ENCODE results near the gene CRIP2. TPM values are rescaled to one million over a fixed set of nuclear protein-coding genes. Genes with fewer than 3 reads are reported as not detected.

The CRIP2 gene
- total and polyA plus RNA-seq, 2 of the 4 experiments (the other 2 are of a cell fraction) = 18.1 to 123 TPM

DNA sequence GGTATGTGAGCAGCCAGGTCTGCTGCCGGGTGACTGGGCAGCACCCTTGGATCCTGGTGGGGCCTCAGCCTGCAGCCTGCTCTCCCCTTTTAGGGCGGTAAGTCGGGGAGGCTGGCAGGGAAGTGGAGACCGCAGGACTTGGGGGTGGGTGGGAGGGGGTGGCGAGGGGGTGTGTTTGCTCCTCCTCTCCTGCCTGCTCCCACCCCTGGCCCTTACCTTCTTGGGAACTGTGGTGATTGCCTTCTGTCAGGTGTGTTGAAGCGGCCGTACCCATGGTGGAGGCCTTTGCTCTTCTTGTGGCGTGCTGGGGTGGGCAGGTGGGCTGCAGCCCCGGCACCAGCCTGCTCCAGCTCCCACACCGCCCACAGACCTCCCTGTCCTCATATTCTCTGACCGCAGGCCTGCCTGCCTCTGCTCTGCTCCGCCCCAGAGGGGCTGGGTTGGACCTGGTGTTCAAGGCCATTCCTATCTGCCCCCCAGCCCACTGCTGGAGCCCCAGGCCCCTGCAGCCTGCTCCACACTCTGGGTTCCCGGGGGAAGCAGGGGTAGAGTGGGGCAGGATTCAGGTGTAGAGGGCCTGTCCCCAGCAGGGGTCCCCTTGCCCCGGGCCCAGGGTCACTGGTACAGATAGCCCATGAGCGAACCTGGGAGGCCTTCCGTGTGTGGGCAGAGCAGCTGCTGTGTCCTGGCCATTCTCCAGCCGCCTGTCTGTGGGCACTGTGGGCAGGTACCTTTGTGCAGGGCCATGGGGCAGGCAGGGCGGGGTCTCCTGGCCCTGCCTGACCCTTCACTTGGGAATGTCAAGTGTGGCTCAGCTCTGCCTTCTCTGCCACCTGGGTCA is 21.6 kb downstream of the CRIP2 start:
- Histone ChIP-seq H3K23ac (ENCODE audit: low read depth, low read length) (no peak overlapping the region), H3K4me1 (ENCODE audit: control insufficient read depth, insufficient read depth, low read length) (0 out of 2 replicates have a peak, but pooled peaks cover 2% of the 10 kb centered on the region), H3K79me1 (ENCODE audit: low read depth in 1 of 2, low read length in 2 of 2) (peaks cover 0 to 5% of the 10 kb centered on the region in 2 experiments; a peak in 1 of 4 replicates), H3K9me3 (ENCODE audit: control insufficient read depth, insufficient read depth, low read length) (no peaks in the 10 kb centered on the region), H3K56ac (ENCODE audit: extremely low read depth, insufficient read depth, low read length) (no peak overlapping the region), H4K91ac (ENCODE audit: insufficient read depth, low read depth, low read length) (no peak overlapping the region), H4K5ac (ENCODE audit: low read depth, low read length) (no peak overlapping the region), H2BK15ac (ENCODE audit: low read depth, low read length) (no peak overlapping the region), H3K27me3 (ENCODE audit: control insufficient read depth, insufficient read depth, low read length) (no peaks in the 10 kb centered on the region), H3K9me1 (ENCODE audit: insufficient read depth, low read length) (peaks cover 6% of the 10 kb centered on the region; the same call in 1 of the 2 replicates), H3K9ac (ENCODE audit: low read depth, low read length) (no peak overlapping the region), H4K8ac (ENCODE audit: low read depth in 2 of 2, low read length in 2 of 2) (no peak overlapping the region), H3K36me3 (ENCODE audit: control insufficient read depth, insufficient read depth, low read length) (no peaks in the 10 kb centered on the region), H2BK120ac (ENCODE audit: low read depth, low read length) (no peak overlapping the region), H3K4ac (ENCODE audit: low read depth, low read length) (no peak overlapping the region), H2BK20ac (ENCODE audit: low read depth, low read length) (no peak overlapping the region), H3K27ac (ENCODE audit: insufficient read depth, low read length) (no peak overlapping the region), H3K18ac (ENCODE audit: low read depth, low read length) (no peak overlapping the region), H2AK5ac (ENCODE audit: low read depth, low read length) (no peak overlapping the region), H2AFZ (replicated peaks; ENCODE audit: low read length, poor library complexity) (no peak overlapping the region), H3K4me2 (ENCODE audit: low read depth, low read length) (no peak overlapping the region), H2BK5ac (ENCODE audit: low read depth, low read length, poor library complexity, severe bottlenecking) (no peak overlapping the region), H2AK9ac (replicated peaks; ENCODE audit: low read depth, low read length, poor library complexity) (no peak overlapping the region), H3K4me3 (ENCODE audit: insufficient read depth, low read depth, low read length) (no peak overlapping the region), H4K20me1 (ENCODE audit: insufficient read depth, low read length) (0 out of 2 replicates have a peak, but pooled peaks cover 6% of the 10 kb centered on the region), H3K14ac (replicated peaks; ENCODE audit: low read depth, low read length) (no peak overlapping the region)
- WGBS, 2 experiments (ENCODE audit: extremely low coverage in 2 of 2, insufficient read length in 1 of 2) = 94% methylated on average over 5 of the region's 18 CpGs; no CpG with 5 or more reads in 1 of the 2 experiments
- in situ Hi-C loops (cut with MboI; ENCODE audit: low sequenced_read_pairs) (no loop called here), intact Hi-C loops (cut with micrococcal nuclease) (no loop called here), dilution Hi-C loops (cut with HindIII; ENCODE audit: low sequenced_read_pairs, unreplicated experiment) (no loop called here)
- TF ChIP-seq, protein P1, sequence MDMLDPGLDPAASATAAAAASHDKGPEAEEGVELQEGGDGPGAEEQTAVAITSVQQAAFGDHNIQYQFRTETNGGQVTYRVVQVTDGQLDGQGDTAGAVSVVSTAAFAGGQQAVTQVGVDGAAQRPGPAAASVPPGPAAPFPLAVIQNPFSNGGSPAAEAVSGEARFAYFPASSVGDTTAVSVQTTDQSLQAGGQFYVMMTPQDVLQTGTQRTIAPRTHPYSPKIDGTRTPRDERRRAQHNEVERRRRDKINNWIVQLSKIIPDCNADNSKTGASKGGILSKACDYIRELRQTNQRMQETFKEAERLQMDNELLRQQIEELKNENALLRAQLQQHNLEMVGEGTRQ (IDR thresholded peaks at IDR 0.05; ENCODE audit: low read depth, low read length) = no peak
- TF ChIP-seq MAZ (IDR thresholded peaks at IDR 0.05; ENCODE audit: borderline replicate concordance, low read depth, low read length) = no peak
- no peak for TF ChIP-seq MAFK (IDR thresholded peaks at IDR 0.05; ENCODE audit: low read depth, low read length)
- no peak for TF ChIP-seq BHLHE40 (IDR thresholded peaks at IDR 0.05; ENCODE audit: low read depth, low read length)
- no peak for TF ChIP-seq MXI1 (IDR thresholded peaks at IDR 0.05; ENCODE audit: borderline replicate concordance, low read depth, low read length)
- no peak for TF ChIP-seq CEBPB (IDR thresholded peaks at IDR 0.05; ENCODE audit: low read depth, low read length)
- TF ChIP-seq POLR2A (IDR thresholded peaks at IDR 0.05; ENCODE audit: low read depth, low read length) = no peak
- TF ChIP-seq, protein P2, sequence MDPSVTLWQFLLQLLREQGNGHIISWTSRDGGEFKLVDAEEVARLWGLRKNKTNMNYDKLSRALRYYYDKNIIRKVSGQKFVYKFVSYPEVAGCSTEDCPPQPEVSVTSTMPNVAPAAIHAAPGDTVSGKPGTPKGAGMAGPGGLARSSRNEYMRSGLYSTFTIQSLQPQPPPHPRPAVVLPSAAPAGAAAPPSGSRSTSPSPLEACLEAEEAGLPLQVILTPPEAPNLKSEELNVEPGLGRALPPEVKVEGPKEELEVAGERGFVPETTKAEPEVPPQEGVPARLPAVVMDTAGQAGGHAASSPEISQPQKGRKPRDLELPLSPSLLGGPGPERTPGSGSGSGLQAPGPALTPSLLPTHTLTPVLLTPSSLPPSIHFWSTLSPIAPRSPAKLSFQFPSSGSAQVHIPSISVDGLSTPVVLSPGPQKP (IDR thresholded peaks at IDR 0.05; ENCODE audit: borderline replicate concordance, low read depth, low read length) = no peak
- no peak for TF ChIP-seq RCOR1 (IDR thresholded peaks at IDR 0.05; ENCODE audit: insufficient replicate concordance, low read length)
- no TSS peak for BruUV-seq (replicated peaks)
- ATAC-seq (ENCODE audit: low read depth) (no peak), DNase-seq (no peak)
- CTCF ChIA-PET = no interaction called here
- POLR2A ChIA-PET (ENCODE audit: unreplicated experiment) = no interaction called here
